NT2/D1 (cell line): ENCODE measurements around the gene CALU.

Source experiments
- SUZ12 ChIP-seq: IDR thresholded peaks from 2 replicates; pipeline ENCODE4 v1.6.1; 2011; ENCODE audit not compliant: insufficient read length, insufficient read depth; ENCODE audit errors: extremely low read depth
- YY1 ChIP-seq: IDR thresholded peaks from 2 replicates; pipeline ENCODE4 v1.6.1; 2011; ENCODE audit not compliant: insufficient read length, insufficient read depth
- ZNF274 ChIP-seq: IDR thresholded peaks from 2 replicates; pipeline ENCODE4 v1.6.1; 2011; ENCODE audit warnings: mild to moderate bottlenecking, low read depth, low read length

- TF ChIP-seq ZNF274 (no peak), YY1 (no peak), SUZ12 (no peak)
Measured at GRCh38 chr7:128725531-128725930, 13.6 kb upstream of the CALU start.
